ENCODE results near the gene TXLNB.

The TXLNB gene

DNA sequence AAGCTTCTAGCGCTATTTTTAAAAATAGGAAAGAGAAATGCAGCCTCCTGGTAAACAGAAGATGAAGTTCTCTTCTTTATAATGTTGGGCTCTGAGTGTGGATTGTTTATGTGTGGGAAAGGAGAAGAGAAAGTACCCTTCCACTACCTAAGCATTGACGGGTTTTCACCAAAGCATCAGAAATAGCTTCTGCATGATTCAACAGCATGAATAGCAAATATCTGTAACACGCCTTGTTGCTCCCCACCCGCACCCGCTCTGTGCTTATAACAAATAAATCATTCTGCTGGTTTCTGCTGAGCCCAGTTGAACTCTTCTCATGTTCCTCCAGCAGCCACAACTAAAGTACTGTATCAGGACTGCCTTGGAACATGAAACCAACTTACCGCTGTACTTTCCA, 20.7 kb downstream of the TXLNB start:
- no peak for DNase-seq (ENCODE audit: low read depth in 2 of 2)

DNA sequence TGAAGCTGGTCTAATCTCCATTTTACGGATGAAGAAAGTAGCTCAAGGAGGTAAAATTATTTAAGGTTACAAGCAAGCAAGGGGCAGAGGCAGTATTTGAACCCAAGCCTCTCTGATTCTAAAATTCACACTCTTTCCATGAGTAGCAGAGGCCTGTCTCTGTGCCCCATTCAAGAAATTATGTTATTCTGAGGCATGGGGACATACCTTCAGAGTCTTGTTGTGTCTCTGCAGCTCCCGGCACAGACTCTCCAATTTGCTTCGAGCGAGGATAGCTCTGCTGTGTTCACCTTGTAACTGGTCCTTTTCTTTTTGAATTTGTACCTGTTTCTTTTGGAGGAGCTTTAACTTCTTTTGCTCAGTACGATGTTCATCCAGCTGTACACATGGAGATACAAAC, 21.5 kb downstream of the TXLNB start:
- DNase-seq (ENCODE audit: low read depth in 2 of 2), result no peak

DNA sequence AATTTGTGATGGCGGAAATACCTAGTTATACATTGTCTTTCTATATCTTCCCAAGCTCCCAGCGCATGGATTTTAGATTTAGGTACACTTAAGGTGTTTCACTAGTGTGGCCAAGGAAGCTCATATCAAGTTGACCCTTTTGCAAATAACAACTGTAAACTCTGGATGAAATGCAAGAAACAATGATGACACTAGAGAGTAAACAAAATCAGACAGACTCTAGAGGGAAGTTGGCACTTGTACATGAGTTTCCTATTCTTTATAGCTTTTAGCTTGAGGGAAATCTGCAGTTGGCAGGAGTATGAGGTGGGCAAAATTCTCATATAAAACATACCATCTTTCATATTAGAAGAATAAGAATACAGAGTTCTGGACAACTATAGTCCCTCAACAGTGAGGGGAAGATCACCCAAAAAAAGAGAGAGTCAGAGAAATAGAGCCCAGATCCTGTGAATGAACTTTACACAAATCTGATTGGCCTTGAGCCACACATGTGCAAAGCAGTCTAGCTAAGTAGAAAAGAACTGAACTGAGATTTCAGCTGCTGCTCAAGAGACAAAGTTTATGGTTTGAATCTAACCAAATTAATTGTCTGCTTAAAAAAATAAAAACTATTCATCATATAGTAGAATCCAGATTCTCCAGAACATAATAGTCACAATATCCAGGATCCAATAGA, 26.1 kb downstream of the TXLNB start:
- DNase-seq (ENCODE audit: low read depth in 2 of 2), result no peak

DNA sequence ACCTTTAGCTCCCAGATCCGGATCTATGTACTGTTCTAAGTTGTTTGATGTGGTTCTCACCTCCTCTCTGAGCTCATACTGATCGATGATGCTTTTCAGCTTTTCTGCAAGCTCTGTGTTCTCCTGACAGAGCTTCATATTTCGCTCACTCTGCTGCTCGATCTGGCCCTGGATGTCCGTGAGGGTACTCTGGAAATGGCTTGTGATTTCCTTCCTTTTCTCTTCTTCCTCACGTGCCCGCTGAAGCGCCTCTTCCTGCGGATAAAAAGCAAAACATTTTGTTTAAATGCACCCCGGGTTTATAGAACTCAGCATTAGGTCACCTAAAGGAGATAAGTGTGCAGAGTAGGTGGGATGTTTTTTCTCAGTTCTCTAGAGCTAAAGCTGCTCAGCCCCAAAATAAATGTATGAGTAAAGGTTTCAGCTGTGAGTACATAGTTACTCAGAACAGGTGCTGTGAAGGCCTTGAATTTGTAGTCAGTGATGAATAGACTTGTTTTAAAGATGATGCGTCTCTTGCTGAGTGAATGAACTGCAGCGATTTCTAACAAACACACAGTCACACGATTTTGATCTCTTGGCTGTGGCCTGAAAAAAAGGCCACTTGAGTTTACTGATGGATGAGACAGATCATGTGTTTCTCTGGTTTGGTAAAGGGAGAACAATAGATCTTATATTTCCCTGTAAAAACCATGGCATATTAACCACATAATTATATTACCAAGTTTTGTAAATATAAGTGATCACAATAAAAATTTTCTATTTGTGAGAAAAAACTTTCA, 29.1 kb downstream of the TXLNB start:
- peak in 1 of 2 donors; percentile 20 for DNase-seq (ENCODE audit: low read depth in 2 of 2)

DNA sequence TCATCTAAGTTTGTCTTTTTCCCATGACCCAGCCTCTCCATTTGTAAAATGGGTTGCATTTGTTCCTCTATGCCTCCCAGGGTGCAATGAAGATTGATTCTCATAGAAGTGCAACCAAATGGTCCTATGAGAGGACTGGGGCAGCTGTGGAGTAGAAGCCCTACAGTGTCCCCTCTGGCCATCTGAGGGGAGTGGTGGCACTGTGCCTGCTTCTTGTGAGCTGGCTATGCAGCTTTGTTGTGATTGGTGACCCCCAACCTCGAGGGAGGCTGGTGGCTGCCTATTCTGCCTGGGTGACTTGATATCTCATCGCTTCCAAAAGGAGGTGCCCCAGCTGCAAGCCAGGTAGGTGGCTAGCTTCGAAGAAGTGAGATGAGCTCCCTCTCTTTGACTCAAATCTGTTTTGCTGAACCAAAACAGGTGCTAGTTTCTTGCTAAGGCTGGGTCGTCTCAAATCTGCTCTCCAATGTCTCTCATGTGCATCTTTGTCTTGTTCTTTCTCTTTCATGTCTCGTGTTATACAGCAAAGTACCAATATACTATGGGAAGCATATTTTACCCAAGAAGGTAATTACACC, 33.9 kb downstream of the TXLNB start:
- no peak for DNase-seq (ENCODE audit: low read depth in 2 of 2)

DNA sequence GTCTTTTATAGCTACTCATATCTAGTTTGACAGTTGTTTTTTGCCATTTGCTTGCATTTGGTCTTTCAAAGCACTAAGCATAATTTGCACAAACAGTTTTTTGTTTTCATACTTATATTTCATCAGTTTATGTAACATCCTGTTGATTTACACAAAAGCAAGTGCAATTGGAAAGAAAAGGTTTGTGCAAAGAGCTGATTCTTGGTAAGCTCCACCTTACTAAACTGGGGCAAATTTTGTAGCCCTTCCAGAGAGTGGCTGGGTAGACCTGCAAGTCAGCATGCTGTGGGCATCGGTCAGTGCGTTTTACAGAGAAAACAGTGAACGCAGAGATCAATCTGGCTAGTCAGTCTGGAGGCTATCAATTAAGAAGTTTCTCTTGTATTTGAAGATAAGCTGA, 34.5 kb downstream of the TXLNB start:
- DNase-seq (ENCODE audit: low read depth in 2 of 2), result no peak

DNA sequence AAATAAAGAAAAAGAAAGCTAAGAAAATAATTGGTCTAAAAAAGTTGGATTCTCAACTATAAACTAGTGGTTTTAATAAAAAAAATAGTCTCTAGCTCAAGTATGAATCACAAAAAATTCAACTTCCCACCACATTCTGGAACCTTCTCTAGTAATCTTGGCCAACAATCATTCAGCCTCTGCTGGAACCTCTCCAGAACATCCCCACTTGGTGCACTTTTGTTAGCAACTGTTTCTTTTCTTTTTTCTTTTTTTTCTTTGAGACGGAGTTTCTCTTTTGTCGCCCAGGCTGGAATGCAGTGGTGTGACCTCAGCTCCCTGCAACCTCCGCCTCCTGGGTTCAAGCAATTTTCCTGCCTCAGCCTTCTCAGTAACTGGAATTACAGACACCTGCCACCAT, 35.7 kb downstream of the TXLNB start:
- no peak for DNase-seq (ENCODE audit: low read depth in 2 of 2)

DNA sequence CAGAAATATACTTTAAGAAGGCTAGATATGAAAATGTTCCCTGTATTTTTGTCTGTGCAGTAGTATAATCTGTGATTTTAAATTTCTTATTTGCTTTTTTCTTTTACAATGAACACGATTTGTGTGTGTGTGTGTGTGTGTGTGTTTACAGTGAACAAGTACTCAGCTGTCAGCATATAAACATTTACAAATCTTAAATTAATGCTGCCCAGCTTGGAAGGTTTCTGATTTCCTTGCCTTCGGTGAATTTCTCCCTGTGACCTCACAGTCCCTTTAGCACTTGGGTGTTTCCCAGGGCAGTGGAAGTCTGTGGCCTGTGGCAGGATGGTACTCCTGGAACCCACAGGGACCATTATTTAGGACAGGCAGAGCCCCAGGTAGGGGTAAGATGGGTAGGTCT, 37.6 kb downstream of the TXLNB start:
- DNase-seq (ENCODE audit: low read depth in 2 of 2), result no peak

DNA sequence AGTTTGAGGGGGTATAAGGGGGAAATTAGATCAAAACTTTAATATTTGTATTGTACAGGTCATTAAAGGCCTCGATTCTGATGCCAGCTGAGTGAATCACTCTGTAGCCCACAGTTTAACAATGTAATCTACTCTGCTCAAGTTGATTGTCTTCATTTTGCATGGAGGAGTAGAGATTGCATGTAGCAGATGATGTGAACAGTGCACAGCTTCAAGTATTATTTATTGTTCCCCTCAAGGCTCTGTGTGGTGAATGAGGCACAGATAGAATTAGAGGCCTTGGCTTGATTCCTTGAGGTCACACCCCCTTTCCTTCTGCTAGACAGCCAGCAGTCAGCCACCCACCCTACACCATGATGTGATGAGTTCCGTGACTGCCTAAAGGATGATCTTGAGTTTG, 38.1 kb downstream of the TXLNB start:
- no peak for DNase-seq (ENCODE audit: low read depth in 2 of 2)

DNA sequence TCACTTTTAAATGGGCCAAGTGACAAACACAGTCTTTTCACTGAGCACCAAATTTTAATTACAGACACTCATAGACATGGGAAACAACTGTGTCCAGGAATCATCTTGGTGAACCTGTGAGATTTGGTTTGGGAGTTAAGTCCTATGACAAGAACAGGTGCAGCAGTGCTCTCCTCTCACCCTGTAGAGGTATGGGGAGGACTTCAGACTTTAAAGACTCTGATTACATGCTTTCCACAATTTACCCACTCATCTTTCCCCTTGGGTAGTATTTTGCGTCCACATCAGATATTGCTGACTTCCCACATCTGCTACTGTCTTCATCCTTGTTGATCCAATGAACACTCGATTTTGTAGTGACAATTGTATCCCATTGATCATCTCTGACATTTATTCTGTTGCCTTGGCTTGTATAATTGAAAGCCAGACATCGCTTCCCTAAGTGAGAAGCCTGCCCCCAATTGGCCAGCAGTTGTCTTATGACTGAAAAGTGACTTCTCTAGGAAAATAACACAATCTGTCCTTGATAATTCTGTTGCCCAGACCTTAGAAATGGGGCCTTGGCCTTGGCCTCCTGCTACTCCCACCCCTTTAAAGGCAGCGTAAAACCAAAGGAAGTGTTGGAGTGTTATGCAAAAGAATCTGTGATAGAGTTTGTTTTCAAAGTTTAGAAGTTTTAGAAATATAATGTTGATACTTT, 40.0 kb downstream of the TXLNB start:
- no peak for DNase-seq (ENCODE audit: low read depth in 2 of 2)

DNA sequence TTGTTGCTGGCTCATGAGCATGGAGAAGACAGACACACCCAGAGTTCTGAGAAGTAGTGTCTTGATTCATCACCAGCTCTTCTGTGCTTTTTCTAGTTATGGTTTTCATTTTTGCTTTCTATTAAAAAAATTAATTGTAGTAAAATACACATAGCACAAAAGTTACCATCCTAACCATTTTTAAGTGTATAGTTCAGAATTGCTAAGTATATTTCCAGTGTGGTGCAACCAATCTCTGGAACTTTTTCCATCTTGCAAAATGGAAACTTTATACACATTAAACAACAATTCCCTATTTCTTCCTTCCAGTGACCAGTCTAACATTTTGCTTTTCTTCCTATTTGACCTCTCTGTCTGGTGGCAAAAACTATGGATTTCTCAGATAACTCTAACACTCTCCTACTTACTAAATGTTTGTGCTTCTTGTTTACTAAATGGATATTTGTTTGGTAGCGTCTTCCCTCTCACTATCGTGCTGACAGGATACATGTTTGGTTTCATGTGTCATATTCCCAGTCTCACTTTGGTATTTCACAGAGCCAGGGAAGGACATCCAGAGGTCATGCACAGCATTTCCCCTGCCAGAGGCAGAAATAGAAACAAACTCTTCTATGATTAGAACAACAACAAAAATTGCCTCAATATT, 40.6 kb downstream of the TXLNB start:
- no peak for DNase-seq (ENCODE audit: low read depth in 2 of 2)

DNA sequence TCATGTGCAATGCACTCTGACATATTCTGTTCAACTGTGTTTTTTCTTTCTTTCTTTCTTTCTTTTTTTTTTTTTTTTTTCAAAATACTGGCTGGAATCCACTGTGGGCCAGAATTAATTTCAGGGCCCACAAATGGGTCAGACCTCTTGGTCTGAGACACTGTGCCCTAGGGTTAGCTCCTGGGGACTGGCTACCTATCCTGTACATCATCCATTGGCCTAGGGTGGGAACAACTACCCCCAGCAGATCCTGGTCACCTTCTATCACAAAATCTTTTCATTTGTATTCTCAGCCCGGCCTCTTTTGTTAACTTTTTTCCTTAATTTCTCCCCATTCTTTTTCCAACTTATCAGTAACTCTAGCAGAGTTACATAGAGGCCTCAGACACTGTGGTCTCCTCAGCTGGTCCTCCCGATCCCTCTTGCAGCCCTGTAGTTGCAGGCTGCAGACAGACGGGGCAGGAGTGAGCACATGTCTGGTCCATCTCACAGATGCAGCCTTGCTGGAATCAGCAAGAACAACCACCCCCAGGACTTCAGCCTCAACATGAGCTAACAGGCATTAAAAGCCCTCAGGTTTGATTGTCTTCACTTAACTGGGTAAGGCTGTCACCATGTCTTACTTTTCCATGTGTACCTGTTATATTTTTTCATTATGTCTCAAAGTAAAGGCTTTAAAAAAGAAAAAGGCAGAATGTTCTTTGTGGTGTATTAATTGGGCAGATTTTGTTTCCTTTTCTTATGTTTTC, 41.3 kb downstream of the TXLNB start:
- peak in 1 of 2 donors; percentile 38 for DNase-seq (ENCODE audit: low read depth in 2 of 2)

DNA sequence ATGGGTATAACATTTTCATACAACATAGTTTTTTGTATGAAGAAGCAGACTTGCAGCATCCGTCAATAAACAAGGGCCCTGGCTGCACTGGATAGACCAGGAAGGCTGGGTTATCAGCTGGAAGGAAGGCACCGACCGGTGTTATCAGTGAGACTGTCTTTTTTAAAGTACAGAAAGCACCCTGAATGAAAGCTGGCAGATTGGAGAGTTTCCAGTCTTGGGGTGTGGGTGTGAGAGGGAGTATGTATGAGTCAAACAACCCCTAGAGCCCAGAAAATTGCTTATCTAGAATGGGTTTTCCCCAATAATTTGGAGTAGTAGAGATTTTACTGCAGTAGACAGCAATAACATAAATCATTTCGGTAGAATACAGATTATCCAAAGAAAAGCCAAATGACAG, 42.4 kb downstream of the TXLNB start:
- peak; percentile 13 to 42 for DNase-seq (ENCODE audit: low read depth in 2 of 2)

DNA sequence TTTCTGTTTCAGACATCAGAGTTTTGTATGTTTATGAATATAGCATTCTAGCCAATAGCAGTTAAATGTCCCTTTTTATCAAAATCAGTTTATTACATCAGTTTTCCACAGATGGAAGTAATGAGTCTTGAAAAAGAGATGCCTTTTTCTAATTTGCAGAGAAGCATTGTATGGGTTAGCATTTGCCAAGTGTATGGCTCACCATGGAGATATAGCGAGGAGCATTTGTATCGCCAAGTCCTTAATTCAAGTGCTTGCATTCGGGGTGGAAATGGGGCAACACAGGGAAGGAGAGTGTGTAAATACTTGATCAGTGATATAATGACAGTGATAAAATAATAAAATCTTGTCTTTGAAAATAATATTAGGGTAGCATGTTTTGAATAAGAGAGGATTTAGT, 42.9 kb downstream of the TXLNB start:
- no peak for DNase-seq (ENCODE audit: low read depth in 2 of 2)

DNA sequence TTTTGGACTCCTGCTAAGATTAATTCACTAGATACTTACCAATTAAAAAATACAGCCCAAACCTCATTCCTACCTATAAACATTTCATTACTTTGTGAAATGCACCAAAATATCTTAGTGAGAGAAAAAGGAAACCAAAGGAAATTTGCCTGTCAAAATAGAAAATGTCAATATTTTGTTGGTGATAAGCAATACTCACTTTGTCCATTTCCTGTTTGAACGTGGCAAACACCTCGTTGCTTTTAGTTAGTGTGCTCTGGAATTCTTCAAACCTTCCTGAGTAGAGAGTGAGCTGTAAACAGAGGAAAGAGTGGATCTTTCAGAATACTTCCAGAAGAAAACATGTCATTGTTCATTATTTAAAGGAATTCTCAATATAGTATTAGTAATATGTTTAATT, 44.2 kb downstream of the TXLNB start:
- no peak for DNase-seq (ENCODE audit: low read depth in 2 of 2)

DNA sequence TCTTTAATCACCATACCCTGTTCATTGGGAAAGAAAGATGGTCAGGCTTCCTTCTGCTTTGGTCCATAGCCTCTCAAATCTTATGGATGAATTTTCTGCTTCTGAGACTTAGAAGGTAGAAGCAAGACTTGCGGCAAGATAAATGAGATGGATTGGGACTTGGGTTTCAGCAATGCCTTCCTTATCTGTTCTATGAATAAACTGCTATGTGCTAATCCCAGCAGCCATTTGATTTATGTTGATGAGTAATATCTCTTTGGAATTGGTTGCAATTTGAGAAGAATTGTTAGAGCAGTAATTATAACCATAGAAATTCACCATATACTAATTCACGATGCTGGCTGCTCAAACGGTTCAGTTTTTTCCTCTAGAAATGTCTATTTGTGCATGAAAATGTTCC, 48.3 kb downstream of the TXLNB start:
- no peak for DNase-seq (ENCODE audit: low read depth in 2 of 2)

DNA sequence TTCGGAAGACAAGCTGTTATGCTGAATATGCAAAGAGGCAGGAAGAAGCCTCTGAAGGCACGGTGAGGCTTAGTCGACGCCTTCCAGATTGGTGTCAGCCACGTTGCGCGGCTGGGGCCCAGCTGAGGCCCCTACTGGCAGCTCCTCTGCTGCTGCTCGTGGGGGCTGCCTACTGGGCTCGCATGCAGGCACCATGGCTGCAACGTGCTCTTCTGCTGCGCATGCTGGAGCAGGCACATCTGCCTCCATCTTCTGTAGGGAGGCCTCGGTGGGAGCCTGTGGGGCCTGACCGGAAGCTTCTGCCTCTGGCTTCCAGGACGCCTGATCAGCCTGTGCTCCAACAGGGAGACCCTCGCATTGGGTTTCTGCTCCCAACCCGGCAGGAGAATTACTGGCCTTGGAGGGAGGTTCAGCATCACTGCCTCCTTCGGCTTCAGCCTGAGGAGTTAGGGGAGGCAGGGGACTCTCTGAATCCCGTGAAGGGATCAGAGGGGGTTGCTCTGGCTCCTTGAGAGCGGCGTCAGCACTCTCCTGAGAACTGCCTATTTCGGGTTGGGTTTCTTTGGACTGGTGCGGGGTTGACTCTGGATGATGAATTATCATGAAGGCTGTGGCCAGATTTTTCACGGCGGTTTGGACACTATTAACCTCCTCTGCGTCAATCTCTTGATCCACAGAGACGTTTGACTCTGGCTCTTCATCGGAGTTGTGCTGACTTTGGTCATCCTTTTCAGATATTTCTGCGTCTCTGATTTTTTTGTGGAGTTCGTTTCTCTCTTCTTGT, 49.1 kb downstream of the TXLNB start:
- DNase-seq (ENCODE audit: low read depth in 2 of 2), result no peak

DNA sequence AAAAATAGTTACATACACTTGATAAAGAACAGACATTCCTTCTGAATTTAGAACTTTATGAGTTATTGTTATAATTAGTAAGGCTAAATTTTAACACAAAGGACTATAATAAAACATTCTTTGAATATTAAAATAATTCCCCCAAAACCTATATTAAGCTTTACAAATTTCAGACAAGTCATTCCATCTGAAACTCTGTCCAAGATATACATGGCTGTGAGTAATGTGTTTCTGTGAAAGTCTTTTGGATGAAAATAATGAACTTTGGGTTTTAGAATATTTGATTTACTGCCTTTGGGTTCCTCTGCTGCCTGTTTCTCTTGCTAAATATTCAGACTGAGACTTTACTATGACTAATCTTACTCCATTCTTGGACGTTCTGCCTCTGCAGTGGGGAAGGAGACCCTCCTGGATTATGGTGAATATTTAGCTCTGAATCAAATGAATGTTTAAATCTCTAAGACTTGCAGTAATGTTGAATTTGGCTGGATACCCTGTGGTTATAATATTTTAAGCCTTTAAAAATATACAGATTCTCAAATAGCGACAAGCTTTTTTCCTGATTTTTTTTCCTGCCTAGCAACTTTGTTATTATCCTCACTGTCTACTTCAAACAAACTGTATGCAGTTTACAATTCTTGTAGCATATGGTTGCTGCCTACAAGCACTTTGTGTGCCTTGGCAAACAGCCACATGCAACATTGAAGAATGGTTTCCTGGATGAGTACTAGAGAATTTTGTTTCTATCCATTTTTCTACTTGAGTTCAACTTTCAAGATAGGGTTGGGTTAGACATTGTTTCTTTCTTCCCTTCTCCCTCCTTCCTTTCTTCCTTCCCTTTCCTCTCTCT, 51.4 kb downstream of the TXLNB start:
- DNase-seq (ENCODE audit: low read depth in 2 of 2), result no peak

DNA sequence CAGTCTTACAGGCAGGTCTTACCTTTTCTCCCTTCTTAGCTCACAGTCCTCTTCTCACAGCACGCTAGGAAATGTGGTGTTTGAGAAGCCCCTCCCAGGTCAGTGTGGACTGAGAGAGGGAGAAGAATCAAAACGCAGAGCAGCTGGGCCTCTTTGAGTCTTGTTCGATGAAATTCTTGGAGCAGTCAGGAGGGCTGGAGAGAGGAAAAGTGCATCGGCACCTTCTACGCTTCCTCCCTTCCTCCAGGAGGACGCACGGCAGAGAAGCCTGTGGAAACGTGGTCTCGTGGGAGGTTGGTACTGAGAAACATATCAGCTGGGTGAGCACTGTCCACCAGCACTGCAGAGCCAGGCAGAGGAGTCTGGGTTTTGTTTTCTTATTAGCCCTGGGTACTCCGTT, 52.7 kb downstream of the TXLNB start:
- no peak for DNase-seq (ENCODE audit: low read depth in 2 of 2)

DNA sequence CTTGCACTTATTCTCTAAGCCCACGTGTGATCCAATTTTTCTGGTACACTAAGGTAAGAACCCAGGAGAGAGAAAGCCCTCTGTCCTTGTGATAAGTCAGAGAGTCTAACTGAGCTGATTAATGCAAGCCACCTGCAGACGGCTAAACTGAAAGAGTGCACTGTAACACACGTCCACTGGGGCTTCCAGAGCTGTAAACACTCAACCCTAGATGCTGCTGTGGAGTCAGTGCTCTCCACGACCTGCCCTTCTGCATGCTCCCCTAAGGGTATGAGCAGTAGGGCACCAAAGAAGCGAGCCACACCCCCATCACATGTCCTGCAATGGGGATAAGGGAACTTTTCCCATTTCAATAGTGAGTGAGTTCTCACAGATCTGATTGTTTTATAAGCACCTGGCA, 55.7 kb downstream of the TXLNB start:
- no peak for DNase-seq (ENCODE audit: low read depth in 2 of 2)
